Subcutaneous adipose tissue (tissue), 4 donors: ENCODE measurements around the gene SELPLG. TPM values are rescaled to one million over a fixed set of nuclear protein-coding genes. Genes with fewer than 3 reads are reported as not detected.

Experiments used
- CTCF ChIP-seq: fragments of 450-650 bp; IDR thresholded peaks from one replicate; pipeline ENCODE4 v1.5.1; 2016; ENCODE audit warnings: low read depth, mild to moderate bottlenecking, control low read depth, antibody characterized with exemption, moderate library complexity
- total RNA-seq, 4 donors: library from RNA; depleted of rRNA; stranded (reverse); fragments of >200 nt; gene quantifications; one replicate each; pipeline ENCODE4 v1.1.0, GENCODE V29; 2016

Gene SELPLG
- total RNA-seq, 4 donors from 2014 or later, result 4.3 to 28.0 (median 15.4) TPM

- TF ChIP-seq CTCF, result no peak
These were observed 20.9 kb downstream of the SELPLG start for GRCh38 chr12:108612788-108613282.

GRCh38 chr12:108611884-108612415 is 21.7 kb downstream of the SELPLG start:
- TF ChIP-seq CTCF, result no peak

- no peak for TF ChIP-seq CTCF
These were observed 22.7 kb downstream of the SELPLG start for GRCh38 chr12:108610856-108611605.

- no peak for TF ChIP-seq CTCF
These were observed 23.3 kb downstream of the SELPLG start for GRCh38 chr12:108610336-108610815.

- TF ChIP-seq CTCF, result no peak
These were observed 24.0 kb downstream of the SELPLG start for GRCh38 chr12:108609537-108610335.

GRCh38 chr12:108608616-108609015 is 25.1 kb downstream of the SELPLG start:
- no peak for TF ChIP-seq CTCF
